Pancreas (tissue), 10 donors: ENCODE measurements around the gene GNAI1. TPM values are rescaled to one million over a fixed set of nuclear protein-coding genes. Genes with fewer than 3 reads are reported as not detected.

Source experiments
- ATAC-seq, 4 donors: fragments of 200-7000 bp; cut with Tn5 transposase; one replicate each; pipeline versions ENCODE4 v1.8.0 to v1.9.1; 2020; ENCODE audit warnings: mild to moderate bottlenecking in 4 of 4, moderate library complexity in 4 of 4
- DNase-seq, 6 donors: peaks; one replicate each; pipeline ENCODE4 v3.0.0-alpha.2; 2020
- FAIRE-seq: peaks from 2 replicates; lab custom pipeline; 2012; peaks lifted over from hg19 to GRCh38; lab: Jason Lieb, UNC
- H3K27ac ChIP-seq, 4 donors: fragments of 200-600 bp; sonication (generic); 1 replicate in 3 of 4; 2 replicates in 1 of 4; pipeline versions ENCODE4 v1.5.0 to v1.8.0; 2020
- H3K27me3 ChIP-seq, 4 donors: fragments of 200-600 bp; one replicate each; pipeline ENCODE4 v1.8.0; 2021
- H3K36me3 ChIP-seq, 3 donors: fragments of 200-600 bp; sonication (generic) in 1 of 3; one replicate each; pipeline versions ENCODE4 v1.5.0 to v1.8.0; 2020 to 2021
- H3K4me1 ChIP-seq, 3 donors: fragments of 200-600 bp; one replicate each; pipeline ENCODE4 v1.8.0; 2021
- H3K4me3 ChIP-seq, 4 donors: fragments of 200-600 bp; sonication (generic) in 2 of 4; one replicate each; pipeline versions ENCODE4 v1.5.0 to v1.8.0; 2020 to 2021
- H3K9me3 ChIP-seq, 4 donors: fragments of 200-600 bp; one replicate each; pipeline ENCODE4 v1.8.0; 2021
- WGBS, 2 donors: extraction: QIAGEN DNeasy Blood & Tissue Kit; methylation state at CpG; one replicate each; pipeline ENCODE4 v1.1.7; 2013; 5-methylcytosine and 5-hydroxymethylcytosine counted together
- intact Hi-C, 3 donors: fragments of 100-400 bp; cut with DNase I; formaldehyde crosslinking; loops; one replicate each; pipeline versions ENCODE4 v1.11.1 to v1.14.2; 2022
- polyA plus RNA-seq, 2 donors: library from polyadenylated mRNA; stranded (reverse); fragments of 200-250 nt; gene quantifications; one replicate each; pipeline ENCODE4 v1.2.3, GENCODE V29; 2013
- total RNA-seq, 6 donors: library from RNA; stranded (reverse); fragmentation: NEBNext Ultra II Directional in 4 of 6; extraction: Animal tissue kit (Norgen Biotek cat#: 25700) in 4 of 6; gene quantifications; one replicate each; pipeline versions ENCODE4 v1.2.1 to v1.2.4, GENCODE V29; 2021 to 2023
- TF ChIP-seq, protein P1 (sequence below), 4 donors: fragments of 200-600 bp; sonication (generic) in 3 of 4; IDR thresholded peaks; one replicate each; pipeline versions ENCODE4 v1.5.0 to v1.8.0; 2021; ENCODE audit warnings: antibody characterized with exemption in 4 of 4
- donor health status: healthy with polysubstance abuse.
- donor health status: DM: no; HTN: no; CAD: no; lungs with moderate emphysema.
- donor health status: DM: no; HTN: no; CAD: no.
- donor health status: control.
- donor health status: control.
- donor health status: Bipolar disorder and iron deficiency.
- donor health status: DM: yes; HTN: yes; CAD: no.
- donor health status: DM: no; HTN: no; CAD: no.
- donor health status: DM: no; HTN: no; CAD: no.
- donor health status: DM: yes; HTN: yes; CAD: no.

Gene GNAI1
- total and polyA plus RNA-seq, 8 donors: 3.0 to 25.9 (median 5.4) TPM

DNA sequence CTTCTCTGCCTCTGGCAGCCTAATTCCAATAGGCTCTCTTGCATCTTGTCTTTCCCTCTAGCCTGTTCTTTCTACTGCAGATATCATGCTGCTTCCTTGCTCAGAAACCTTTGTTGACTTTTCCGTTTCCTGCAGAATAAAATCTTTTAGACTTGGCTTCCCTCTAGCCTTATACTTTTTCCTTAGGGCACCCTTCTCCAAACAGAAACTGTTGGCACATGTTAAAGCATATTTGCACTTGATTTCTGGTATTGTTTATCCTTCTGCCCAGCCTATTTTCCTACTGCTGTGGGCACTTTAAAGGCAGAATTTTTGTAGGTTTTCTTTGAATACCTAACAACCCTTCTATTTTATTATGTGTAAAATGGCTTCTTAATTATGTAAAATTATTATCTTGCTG, 4.6 kb downstream of the GNAI1 start:
- no peak for FAIRE-seq
- WGBS, 2 donors: 20% methylated on average over 1 of the region's 1 CpG
- no peak overlapping the region for H3K4me3 ChIP-seq
- ATAC-seq: no peak
- H3K9me3 ChIP-seq: no peaks in the 10 kb centered on the region
- no peaks in the 10 kb centered on the region for H3K36me3 ChIP-seq
- no peak for DNase-seq
- H3K4me1 ChIP-seq: peaks cover 0 to 13% (median 9%) of the 10 kb centered on the region in 3 donors
- intact Hi-C loops: loop anchor here in 1 of 3 donors (10.0 kb wide), 1 partner anchor 256 kb away; no protein-coding TSS in a partner anchor
- TF ChIP-seq, protein P1, sequence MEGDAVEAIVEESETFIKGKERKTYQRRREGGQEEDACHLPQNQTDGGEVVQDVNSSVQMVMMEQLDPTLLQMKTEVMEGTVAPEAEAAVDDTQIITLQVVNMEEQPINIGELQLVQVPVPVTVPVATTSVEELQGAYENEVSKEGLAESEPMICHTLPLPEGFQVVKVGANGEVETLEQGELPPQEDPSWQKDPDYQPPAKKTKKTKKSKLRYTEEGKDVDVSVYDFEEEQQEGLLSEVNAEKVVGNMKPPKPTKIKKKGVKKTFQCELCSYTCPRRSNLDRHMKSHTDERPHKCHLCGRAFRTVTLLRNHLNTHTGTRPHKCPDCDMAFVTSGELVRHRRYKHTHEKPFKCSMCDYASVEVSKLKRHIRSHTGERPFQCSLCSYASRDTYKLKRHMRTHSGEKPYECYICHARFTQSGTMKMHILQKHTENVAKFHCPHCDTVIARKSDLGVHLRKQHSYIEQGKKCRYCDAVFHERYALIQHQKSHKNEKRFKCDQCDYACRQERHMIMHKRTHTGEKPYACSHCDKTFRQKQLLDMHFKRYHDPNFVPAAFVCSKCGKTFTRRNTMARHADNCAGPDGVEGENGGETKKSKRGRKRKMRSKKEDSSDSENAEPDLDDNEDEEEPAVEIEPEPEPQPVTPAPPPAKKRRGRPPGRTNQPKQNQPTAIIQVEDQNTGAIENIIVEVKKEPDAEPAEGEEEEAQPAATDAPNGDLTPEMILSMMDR (IDR thresholded peaks at IDR 0.05): no peak
- no peak overlapping the region for H3K27ac ChIP-seq
- H3K27me3 ChIP-seq: no peaks in the 10 kb centered on the region

DNA sequence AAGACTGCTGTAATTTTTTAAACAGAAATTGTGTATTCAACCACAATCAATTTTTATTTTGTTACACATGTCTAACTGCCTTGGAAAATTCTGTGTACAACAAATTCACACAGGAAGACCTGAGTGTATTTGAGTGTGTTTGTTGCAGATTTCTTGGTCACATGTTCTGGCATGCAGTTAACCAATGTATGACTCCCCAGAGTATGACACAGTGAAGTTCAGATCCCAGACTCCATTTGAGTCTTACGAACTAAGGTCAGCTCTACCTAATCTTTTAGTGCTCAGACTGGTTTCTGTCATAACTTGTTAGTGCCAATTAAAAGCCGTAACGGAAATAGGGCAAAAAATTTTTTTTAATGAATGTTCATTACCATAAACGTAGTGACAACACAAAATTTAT, 5.8 kb downstream of the GNAI1 start:
- Histone ChIP-seq H3K9me3 (no peaks in the 10 kb centered on the region), H3K27ac (no peak overlapping the region), H3K4me3 (no peak overlapping the region), H3K27me3 (no peaks in the 10 kb centered on the region), H3K36me3 (no peaks in the 10 kb centered on the region), H3K4me1 (peaks cover 0 to 13% (median 9%) of the 10 kb centered on the region in 3 donors)
- 90 to 92% methylated on average over 4 of the region's 4 CpGs for WGBS, 2 donors
- no peak for ATAC-seq
- intact Hi-C loops: no loop called here
- no peak for DNase-seq
- no peak for FAIRE-seq
- TF ChIP-seq, protein P1 (IDR thresholded peaks at IDR 0.05): no peak

DNA sequence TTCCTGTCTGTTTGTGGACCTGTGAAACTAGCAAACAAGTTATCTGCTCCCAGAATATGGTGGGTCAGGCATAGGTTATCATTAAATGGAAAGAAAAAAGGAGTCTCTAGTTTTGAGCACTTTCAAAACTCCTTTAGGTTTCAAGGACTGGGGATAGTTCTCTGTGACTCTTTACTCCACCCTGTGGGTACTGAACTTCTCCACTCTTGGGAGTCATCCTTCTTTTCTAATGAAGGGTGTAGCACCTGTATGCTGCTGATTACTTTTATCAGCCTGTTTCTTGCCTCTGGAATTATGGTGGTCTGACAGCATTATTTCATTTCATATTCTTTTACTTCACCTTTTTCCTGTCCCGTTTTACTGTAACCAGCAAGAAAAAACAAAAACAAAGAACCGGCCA, 6.7 kb downstream of the GNAI1 start:
- Histone ChIP-seq H3K4me1 (peaks cover 0 to 10% (median 6%) of the 10 kb centered on the region in 3 donors), H3K9me3 (no peaks in the 10 kb centered on the region), H3K36me3 (no peaks in the 10 kb centered on the region), H3K4me3 (no peak overlapping the region), H3K27ac (no peak overlapping the region), H3K27me3 (no peaks in the 10 kb centered on the region)
- TF ChIP-seq, protein P1 (IDR thresholded peaks at IDR 0.05): no peak
- no peak for ATAC-seq
- intact Hi-C loops: no loop called here
- no peak for DNase-seq
- no peak for FAIRE-seq
- WGBS, 2 donors: 90 to 91% methylated on average over 2 of the region's 2 CpGs

DNA sequence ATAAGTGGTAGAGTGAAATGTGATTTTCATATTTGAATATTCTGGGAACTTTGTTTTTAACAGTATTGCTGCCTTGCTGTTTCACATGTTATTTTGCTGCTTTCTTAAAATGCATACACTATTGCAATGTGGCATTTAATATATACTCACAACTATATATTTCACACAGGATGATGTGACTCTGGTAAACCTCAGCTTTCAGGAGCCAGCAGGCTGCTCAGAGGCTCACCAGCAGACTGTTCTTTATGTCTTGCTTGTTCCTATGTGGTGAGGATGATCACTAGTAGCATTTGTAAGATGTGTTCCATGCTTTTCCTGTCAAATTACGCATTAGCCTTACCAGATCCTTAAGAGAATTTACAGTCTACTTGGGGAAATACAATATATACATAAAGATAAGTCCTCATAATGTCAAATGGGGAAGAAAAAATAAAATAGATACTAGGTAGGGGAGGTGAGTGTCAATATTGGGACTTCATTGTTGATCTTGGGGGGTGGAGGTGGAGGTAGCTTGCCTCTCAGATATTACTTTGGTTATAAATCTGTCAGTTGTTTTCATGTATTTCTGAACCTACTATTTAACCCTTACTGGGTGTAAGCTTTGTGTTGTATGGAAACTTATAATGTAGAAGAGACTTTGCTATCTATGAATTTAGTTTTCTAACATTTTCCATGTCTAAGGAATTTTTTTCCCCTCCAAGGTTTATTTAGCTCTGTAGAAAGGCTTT, 8.4 kb downstream of the GNAI1 start:
- Histone ChIP-seq H3K4me1 (peaks cover 0 to 8% (median 5%) of the 10 kb centered on the region in 3 donors), H3K9me3 (no peaks in the 10 kb centered on the region), H3K27ac (no peak overlapping the region), H3K4me3 (no peak overlapping the region), H3K36me3 (no peaks in the 10 kb centered on the region), H3K27me3 (no peaks in the 10 kb centered on the region)
- DNase-seq (no peak), FAIRE-seq (no peak), ATAC-seq (no peak)
- TF ChIP-seq, protein P1 (IDR thresholded peaks at IDR 0.05): no peak
- 90 to 91% methylated on average over 1 of the region's 1 CpG for WGBS, 2 donors
- intact Hi-C loops: no loop called here

DNA sequence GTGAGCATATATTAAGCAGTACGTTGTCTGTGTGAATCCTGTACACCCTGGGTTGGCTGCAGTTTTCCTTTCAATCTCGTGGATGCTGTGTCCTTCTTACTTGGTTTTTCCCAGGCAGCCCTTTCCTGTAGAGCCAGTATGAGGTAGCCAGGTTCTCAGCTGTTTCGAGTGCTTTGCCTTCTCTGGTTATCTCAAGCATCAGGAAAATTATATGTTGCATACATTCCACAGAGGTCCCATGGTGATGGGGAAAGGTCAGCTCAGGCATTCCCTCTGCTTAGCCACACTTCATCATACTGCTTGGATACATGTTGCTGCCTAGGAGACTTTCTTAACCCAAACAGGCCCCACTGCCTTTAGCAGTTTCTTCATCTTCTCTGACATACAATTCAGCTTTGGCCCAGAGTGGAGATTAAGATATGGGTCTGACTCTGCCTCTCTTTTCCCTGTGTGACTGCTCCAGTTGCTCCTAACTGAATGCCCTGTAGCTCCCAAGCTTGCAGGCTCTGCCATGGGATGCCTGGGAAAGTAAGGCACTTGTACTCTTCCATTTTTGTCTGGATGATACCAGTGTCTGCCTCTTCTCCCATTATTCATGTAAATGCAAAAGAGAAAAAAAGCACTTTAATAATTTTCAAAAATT, 11.3 kb downstream of the GNAI1 start:
- Histone ChIP-seq H3K4me1 (peaks cover 0 to 5% (median 0%) of the 10 kb centered on the region in 3 donors), H3K4me3 (no peak overlapping the region), H3K36me3 (no peaks in the 10 kb centered on the region), H3K27ac (no peak overlapping the region), H3K27me3 (no peaks in the 10 kb centered on the region), H3K9me3 (no peaks in the 10 kb centered on the region)
- TF ChIP-seq, protein P1 (IDR thresholded peaks at IDR 0.05): no peak
- no peak for ATAC-seq
- intact Hi-C loops: no loop called here
- 68 to 72% methylated on average over 3 of the region's 3 CpGs for WGBS, 2 donors
- DNase-seq: no peak
- FAIRE-seq: no peak
